HPDE6-E6E7 (cell line): ENCODE data around the gene CSTPP1.
"Not testable (repeated sequence)": the region's sequence is repeated elsewhere in the genome, so short reads cannot be mapped to it uniquely, and the experiment has no call there.

Source experiments
- DNase-seq: peaks from one replicate; pipeline ENCODE4 v3.0.0; 2011; ENCODE audit warnings: missing footprints; ENCODE audit errors: extremely low spot score

The CSTPP1 gene

DNA sequence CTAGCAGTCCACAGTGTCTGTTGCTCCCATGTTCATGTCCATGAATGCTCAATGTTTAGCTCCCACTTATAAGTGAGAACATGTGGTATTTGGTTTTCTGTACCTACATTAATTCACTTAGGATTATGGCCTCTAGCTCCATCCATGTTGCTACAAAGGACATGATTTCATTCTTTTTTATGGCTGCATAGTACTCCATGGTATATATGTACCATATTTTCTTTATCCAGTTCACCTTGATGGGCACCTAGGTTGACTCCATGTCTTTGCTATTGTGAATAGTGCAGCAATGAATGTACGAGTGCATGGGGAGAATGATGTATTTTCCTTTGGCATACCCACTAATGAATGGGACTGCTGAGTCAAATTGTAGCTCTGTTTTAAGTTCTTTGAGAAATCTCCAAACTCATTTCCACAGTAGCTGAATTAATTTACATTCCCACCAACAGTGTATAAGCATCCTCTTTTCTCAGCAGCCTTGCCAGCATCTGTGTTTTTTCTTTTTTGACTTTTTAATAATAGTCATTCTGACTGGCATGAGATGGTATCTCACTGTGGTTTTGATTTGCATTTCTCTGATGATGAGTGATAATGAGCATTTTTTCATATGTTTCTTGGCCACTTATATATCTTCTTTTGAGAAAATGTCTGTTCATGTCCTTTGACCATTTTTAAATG lies 53.4 kb downstream of the CSTPP1 start:
- not testable (repeated sequence) for DNase-seq

- no peak for DNase-seq
Observed at GRCh38 chr11:46991391-46991790, 54.8 kb downstream of the CSTPP1 start.

- not testable (repeated sequence) for DNase-seq
Observed at GRCh38 chr11:46992386-46992785, 55.8 kb downstream of the CSTPP1 start.

DNA sequence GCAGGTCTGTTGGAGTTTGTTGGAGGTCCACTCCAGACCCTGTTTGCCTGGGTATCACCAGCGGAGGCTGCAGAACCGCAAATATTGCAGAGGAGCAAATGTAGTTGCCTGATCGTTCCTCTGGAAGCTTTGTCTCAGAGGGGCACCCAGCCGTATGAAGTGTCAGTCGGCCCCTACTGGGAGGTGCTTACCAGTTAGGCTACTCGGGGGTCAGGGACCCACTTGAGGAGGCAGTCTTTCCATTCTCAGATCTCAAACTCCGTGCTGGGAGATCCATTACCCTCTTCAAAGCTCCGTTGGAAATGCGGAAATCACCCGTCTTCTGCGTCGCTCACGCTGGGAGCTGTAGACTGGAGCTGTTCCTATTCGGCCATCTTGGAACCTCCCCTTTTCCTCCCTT lies 61.2 kb downstream of the CSTPP1 start:
- DNase-seq, result not testable (repeated sequence)

DNA sequence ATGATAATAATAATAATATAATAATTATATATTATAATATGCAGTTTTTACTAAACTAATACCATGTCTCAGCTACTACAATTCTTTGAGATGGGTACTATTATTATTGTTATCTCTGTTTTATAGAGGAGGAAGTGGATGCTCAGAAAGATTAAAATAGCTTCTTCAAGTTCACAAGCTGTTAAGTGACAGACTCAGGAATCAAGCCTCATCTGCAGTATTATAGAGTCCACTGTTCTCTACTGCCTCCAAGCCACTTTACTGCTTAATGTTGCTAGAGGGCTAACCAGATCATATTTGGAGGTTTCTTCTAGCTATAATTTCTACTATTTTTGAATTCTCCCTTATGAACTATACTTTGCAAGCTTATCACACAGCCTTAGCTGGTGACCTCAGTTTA lies 62.7 kb downstream of the CSTPP1 start:
- no peak for DNase-seq

DNA sequence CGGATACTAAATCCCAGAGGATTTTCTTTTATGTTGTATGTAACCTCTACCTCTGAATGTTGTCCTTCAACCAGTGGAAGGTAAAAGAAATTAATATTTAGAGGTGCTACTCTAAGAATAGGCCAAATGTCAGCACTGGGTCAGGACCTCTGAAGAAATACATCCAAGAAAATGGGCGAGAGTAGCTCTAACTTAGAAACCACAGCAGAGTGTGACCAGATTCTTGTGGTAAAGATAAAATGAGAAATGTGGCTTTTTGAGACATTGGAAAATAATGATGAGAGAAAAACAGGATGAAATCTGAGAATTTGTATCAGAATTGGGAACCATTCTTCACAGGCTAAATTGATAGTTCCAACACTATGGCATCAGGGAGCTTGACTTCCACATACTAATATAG lies 63.5 kb downstream of the CSTPP1 start:
- DNase-seq, result no peak

GRCh38 chr11:47001781-47002181 lies 65.2 kb downstream of the CSTPP1 start:
- no peak for DNase-seq

GRCh38 chr11:47002390-47002789 lies 65.8 kb downstream of the CSTPP1 start:
- no peak for DNase-seq

DNA sequence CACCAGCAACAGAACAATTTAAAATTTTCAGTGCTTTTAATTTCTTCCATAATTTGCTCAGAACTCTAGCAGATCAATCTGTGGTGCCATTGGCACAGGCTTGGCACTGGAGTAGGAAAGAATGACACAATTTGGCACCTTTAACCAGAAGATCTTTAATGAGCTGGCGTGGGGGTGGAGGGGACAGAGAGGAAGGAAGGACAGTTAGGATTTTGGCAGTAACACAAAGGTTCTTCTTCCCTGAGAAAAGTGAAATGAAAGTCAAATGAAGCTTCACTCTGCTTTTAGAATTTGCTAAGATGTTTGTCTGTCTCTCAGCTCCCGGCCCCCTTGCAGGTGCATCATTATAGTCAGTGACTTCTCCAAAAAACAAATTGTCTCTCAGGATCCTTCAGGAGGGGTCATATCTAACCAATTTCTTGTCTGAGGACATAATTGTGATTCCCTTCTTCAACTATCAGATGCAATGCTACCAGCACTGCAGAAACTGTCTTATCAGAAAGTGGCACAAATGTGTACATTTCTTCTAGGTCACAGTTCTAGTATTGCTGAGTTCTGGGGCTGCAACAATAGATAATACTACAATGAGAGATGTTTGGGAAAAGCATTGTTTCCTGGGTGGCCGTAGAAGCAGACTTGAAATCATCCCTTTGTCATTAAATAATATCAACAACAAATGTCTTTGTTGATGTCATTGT lies 66.8 kb downstream of the CSTPP1 start:
- no peak for DNase-seq

- no peak for DNase-seq
Observed at GRCh38 chr11:47004595-47005033, 68.1 kb downstream of the CSTPP1 start.

DNA sequence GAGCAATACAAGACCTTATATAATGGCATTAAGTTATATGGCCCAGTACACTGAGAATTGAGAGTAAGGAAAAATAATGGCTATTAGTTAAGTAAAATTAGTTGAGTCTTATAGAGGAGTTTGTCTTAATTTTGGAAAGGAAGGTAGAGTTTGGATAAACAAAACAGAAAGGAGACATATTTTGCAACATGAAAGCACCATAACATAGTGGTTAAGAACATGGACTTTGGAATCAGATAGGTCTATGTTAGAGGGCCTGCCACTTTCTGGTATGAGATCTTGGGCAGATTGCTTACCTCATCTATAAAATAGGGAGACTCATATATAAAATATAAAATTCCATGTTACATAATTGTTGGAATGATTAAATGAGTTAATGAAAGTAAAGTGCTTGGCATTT lies 68.9 kb downstream of the CSTPP1 start:
- no peak for DNase-seq

DNA sequence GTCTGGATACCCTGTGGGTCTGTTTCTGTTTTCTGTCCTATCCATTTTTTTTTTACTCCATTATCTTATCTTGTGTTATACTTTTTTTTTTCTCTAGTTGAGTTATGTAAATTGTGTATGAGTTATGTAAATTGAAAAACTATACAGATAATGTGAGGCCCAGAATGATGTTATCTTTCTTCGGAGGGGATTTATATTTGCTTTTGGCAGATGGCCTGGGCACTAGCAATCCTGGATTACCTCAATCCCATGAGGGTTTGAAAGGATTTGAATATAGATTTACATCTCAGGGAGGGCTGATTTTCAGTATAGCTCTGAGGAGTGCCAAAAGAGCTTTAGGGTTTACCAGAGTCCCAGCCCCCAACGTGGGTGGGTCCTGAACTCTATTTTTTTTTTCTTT lies 71.0 kb downstream of the CSTPP1 start:
- no peak for DNase-seq

GRCh38 chr11:47010179-47010578 lies 73.6 kb downstream of the CSTPP1 start:
- DNase-seq, result no peak

- no peak for DNase-seq
Observed at GRCh38 chr11:47014097-47014496, 77.5 kb downstream of the CSTPP1 start.

DNA sequence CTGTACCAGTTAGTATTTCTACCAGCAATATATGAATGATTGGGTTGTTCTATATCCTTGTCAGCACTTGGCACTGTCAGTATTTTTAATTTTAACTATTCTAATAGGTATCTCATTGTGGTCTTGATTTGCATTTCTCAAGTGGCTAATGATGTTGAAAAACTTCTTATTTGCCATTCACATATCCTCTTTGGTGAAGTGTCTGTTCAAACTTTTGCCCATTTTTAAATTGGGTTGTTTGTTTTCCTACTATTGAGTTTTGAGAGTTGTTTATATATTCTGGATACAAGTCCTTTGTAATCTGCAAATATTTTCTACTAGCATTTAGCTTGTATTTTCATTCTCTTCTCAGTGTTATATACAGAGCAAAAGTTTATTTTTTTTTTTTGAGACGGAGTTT lies 82.1 kb downstream of the CSTPP1 start:
- no peak for DNase-seq

DNA sequence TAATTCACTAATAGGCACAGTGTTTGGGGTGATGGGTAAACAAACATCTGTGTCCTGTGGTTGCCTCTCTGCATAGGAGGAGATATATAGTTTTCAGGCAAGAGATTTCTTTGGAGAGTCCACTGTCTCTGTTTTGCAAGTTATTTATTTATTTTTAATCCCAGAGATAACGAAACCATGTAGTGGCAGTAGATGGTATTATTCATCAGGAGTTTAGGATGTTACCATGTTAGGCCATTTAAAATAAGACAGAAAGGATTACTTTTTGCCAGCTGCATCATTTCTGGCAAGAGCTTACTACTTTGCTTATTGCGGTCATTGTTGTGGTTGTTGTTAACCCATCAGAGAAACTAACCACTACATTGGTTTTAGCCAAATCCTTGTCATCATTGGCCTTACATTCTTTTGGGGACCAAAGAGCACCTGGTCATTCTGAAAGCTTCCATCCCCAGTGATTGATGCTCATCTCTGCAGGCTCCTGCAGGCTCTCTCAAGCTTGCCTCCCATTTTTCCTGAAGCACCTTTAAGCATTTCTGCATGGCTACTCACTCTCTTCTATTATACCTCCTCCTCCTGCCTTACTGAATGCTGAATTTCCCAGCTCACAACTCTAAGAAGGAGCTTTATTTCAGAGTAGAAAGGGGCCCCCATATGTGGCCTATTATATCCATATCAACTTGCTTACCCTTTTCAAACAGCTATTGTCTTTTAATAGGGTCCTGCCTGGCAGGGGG lies 84.4 kb downstream of the CSTPP1 start:
- no peak for DNase-seq

- no peak for DNase-seq
Observed at GRCh38 chr11:47021527-47021818, 84.9 kb downstream of the CSTPP1 start.

DNA sequence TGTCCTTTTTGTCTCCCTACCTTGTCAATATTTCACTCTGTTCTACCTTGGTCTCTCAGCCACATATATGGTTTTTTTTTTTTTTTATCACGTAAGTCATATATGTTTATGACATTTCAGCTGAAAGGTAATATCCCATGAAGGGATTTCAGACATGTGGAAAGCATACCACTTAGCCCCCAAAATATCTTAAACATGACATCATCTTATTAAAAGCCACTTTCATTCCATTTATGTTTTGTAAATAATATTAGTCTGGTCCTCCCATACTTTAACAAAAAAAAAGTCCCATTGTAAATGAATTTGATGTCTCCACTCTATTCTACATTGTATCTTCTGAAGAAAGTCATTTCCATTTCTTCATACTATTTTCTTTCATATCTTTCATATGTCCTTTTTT lies 85.4 kb downstream of the CSTPP1 start:
- no peak for DNase-seq

DNA sequence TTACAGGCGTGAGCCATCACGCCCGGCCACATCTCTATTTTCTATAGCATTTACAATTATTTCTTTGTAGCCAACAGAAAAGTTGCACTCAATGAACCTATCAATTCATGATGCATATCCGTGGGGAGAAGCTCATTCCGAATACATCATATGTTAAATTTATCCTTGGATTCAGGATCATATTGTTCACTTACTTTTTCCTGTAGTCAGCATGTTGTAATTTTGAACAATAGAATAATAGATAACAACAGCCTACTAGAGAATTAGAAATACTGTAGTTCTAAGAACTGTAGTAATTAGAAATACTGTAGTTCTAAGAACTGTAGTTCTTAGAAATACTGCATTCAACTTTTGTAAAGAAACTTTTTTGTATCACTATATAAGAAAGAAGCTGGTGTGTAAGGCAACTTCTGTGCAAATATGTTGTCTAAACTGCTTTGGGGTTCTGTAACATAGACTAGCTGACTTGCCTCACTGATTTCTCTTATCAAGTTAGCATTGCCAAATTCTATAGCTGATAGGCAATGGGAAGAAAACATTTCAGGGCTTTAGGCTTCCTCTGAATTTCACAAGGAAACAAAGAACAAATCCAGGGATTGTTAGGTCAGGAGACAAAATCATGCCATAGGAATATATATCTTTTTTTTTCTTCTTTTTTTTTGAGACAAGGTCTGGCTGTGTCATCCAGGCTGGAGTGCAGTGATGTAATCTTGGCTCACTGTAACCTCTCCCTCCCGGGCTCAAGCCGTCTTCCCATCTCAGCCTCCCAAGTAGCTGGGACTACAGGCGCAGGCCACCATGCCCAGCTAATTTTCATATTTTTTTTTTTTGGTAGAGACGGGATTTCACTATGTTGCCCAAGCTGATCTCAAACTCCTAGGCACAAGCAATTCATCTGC lies 91.9 kb downstream of the CSTPP1 start:
- DNase-seq, result no peak

- DNase-seq, result no peak
Observed at GRCh38 chr11:47033439-47033838, 96.9 kb downstream of the CSTPP1 start.

DNA sequence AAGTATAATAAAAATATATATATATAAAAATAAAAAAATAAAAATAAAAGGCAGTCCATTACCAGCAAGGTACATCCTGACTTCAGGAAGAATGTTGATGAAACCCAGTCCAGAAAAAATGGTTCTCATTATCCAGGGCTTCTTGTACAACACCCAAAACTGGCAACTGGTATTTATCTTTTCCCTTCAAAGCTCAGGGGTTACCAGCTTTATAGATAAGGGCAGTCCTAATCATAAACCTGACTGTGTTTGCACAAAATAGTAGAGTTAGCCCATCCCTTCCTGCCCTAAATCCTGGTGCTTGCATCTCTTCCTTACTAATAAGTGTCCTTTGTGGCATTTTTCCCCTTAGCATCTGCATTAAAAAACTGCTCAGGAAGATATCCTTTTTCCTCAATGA lies 97.5 kb downstream of the CSTPP1 start:
- DNase-seq, result no peak

DNA sequence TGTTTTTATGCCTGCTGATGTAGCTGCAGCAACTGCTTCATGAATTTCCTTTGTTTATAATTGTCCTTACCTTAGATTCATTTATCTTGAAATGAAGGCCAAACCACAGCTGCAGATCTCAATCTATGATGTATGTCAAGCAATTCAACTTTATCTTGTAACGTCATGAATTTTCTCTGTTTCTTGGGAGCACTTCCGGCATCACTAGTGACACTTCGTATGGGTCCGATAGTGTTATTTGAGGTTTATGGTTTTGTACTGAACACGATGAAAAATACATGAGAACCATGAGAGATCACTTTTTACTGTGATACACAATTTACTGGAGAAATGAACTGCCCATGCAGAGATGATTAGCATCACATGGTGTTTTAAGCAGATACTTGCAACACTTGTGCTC lies 98.5 kb downstream of the CSTPP1 start:
- DNase-seq, result no peak
